Karpas-422 (cell line): ENCODE results near the gene SLC6A1. TPM values are rescaled to one million over a fixed set of nuclear protein-coding genes. Genes with fewer than 3 reads are reported as not detected.

ENCODE experiments used
- DNase-seq: peaks from one replicate; pipeline ENCODE4 v3.0.0-alpha.2; 2015
- H2AFZ ChIP-seq: fragments of 200-600 bp; sonication (generic); 2 replicates; pipeline ENCODE4 v1.6.1; 2014; ENCODE audit warnings: antibody characterized with exemption, low read length, mixed read lengths
- H3K27ac ChIP-seq: fragments of 200-600 bp; sonication (generic); 2 replicates; pipeline ENCODE4 v1.5.1; 2014; ENCODE audit warnings: mild to moderate bottlenecking, low read length, moderate library complexity
- H3K27me3 ChIP-seq: fragments of 200-600 bp; sonication (generic); 2 replicates; pipeline ENCODE4 v1.6.1; 2014; ENCODE audit warnings: low read length, mixed read lengths
- H3K36me3 ChIP-seq: fragments of 200-600 bp; sonication (generic); 2 replicates; pipeline ENCODE4 v1.6.1; 2014; ENCODE audit warnings: low read length, mixed read lengths; ENCODE audit not compliant: insufficient read depth
- H3K4me1 ChIP-seq: fragments of 200-600 bp; sonication (generic); 2 replicates; pipeline ENCODE4 v1.6.1; 2014; ENCODE audit warnings: mild to moderate bottlenecking, low read length, mixed read lengths
- H3K4me2 ChIP-seq: fragments of 200-600 bp; sonication (generic); 2 replicates; pipeline ENCODE4 v1.6.1; 2014; ENCODE audit warnings: low read length, low read depth, mild to moderate bottlenecking; ENCODE audit not compliant: poor library complexity, severe bottlenecking
- H3K4me3 ChIP-seq: fragments of 200-600 bp; sonication (generic); 2 replicates; pipeline ENCODE4 v1.5.1; 2014; ENCODE audit warnings: mild to moderate bottlenecking, antibody characterized with exemption, low read length, mixed read lengths
- H3K79me2 ChIP-seq: fragments of 200-600 bp; sonication (generic); 2 replicates; pipeline ENCODE4 v1.6.1; 2014; ENCODE audit warnings: mild to moderate bottlenecking, low read length, mixed read lengths
- H3K9ac ChIP-seq: fragments of 200-600 bp; sonication (generic); 2 replicates; pipeline ENCODE4 v1.6.0; 2014; ENCODE audit warnings: low read length
- H3K9me2 ChIP-seq: fragments of 200-600 bp; sonication (generic), shearing (Covaris generic); replicated peaks from 2 replicates; pipeline ENCODE4 v1.6.0; 2014; ENCODE audit warnings: mild to moderate bottlenecking, low read length, moderate library complexity; ENCODE audit not compliant: insufficient read depth
- H3K9me3 ChIP-seq: fragments of 300-700, 200-600 bp; sonication (generic); 2 replicates; pipeline ENCODE4 v1.6.1; 2014; ENCODE audit warnings: low read length, mixed read lengths
- H4K20me1 ChIP-seq: fragments of 200-600 bp; sonication (generic); 2 replicates; pipeline ENCODE4 v1.6.1; 2014; ENCODE audit warnings: mild to moderate bottlenecking, antibody characterized with exemption, low read length, low read depth; ENCODE audit not compliant: insufficient read depth
- total RNA-seq: library from RNA; depleted of rRNA; stranded (reverse); fragments of >200 nt; shearing (Covaris generic); gene quantifications from 2 replicates; pipeline ENCODE4 v1.2.3, GENCODE V29; 2014; ENCODE audit warnings: low replicate concordance; rRNA removed

SLC6A1 gene
- not detected in 2 replicates for total RNA-seq

DNA sequence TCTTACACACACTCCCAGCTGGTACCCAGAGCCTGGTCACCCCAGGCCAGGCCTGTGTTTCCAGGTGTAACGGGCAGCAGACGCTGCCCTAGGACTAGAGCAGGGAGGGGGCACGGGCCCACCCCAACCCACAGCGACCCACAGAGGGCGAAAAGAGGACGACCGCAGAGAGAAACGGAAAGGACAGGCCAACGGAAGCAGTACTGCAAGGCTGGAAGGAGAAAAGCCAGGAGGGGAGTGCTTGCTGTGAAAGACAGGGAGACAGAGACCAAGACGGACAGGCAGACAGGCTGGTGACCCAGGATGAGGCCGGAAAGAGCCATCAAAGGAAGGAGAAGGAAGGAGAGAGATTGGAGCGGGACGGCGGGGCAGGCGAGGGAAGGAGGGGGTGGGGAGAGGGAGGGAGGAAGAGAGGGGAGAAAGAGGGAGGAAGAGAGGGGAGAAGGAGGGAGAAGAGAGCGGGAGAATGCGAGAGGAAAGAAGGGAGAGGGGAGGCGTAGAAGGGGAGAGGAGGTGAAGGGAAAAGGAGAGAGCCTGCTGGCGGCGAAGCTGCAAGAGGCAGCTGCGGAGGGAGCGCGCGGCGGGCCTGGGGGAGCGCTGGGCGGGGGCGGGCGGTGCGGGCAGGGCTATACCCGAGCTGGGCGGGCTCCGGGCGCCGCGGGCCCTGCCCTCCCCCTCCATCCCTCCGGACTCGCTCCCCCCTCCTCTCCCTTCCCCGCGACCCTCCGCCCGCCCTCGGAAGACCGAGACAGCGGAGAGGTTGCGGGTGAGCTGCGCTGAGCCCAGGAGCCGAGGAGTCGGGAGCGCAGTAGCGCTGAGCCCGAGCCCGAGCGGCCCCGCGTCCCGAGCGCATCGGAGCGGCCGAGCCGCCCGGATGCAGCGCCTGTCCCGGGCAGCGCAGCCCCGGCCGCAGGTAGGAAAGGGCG lies at the start of gene SLC6A1:
SLC6A1 (plus strand) TSS at position 732 of the 926 bp plus-strand sequence. CDS start 24,464 bp downstream, outside the sequence.
- Histone ChIP-seq H3K27me3 (no peaks in the 10 kb centered on the region), H3K4me1 (no peaks in the 10 kb centered on the region), H3K36me3 (no peaks in the 10 kb centered on the region), H3K79me2 (no peaks in the 10 kb centered on the region), H3K27ac (no peak within 1 kb of the TSS), H3K4me2 (no peak within 1 kb of the TSS), H4K20me1 (no peaks in the 10 kb centered on the region), H3K9me2 (no peaks in the 10 kb centered on the region), H3K9ac (no peak within 1 kb of the TSS), H3K9me3 (no peaks in the 10 kb centered on the region), H2AFZ (no peak within 1 kb of the TSS), H3K4me3 (no peak within 1 kb of the TSS)
- no peak for DNase-seq

- Histone ChIP-seq H3K27ac (no peak overlapping the region), H3K4me3 (no peak overlapping the region), H3K27me3 (no peaks in the 10 kb centered on the region), H3K36me3 (no peaks in the 10 kb centered on the region), H3K4me2 (no peak overlapping the region), H2AFZ (no peak overlapping the region), H3K79me2 (no peaks in the 10 kb centered on the region), H3K9me2 (no peaks in the 10 kb centered on the region), H3K9me3 (no peaks in the 10 kb centered on the region), H4K20me1 (no peaks in the 10 kb centered on the region), H3K4me1 (no peaks in the 10 kb centered on the region), H3K9ac (no peak overlapping the region)
- no peak for DNase-seq
These were observed 47.7 kb upstream of the SLC6A1 start for GRCh38 chr3:10944866-10945265.

DNA sequence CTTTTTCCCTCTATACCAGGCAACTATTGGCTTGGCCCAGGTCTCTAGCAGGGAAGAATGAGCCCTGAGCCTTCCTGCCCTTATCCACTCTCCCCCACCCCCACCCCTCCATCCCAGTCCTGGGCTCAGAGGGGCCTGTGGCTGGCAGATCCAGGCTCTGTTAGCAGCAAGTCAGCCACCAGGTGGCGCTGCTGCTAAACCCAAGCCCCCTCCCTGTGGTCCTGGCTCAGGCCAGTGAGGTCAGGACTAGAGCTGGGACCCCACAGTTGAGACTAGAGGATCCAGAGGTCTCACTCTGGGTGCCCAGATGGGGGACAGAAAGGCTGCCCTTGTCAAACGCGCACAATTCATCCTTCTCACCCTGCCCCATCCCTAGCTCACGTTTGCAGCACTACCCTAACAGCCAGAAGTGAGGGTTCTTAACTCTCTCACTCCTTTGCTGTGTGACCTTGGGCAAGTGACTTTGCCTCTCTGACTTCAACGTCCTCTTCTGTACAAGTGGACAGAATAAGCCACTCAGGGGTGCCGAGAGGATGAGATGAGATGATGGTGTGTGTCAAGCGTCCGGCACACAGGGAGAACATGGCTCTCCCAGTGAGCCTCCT lies 46.8 kb upstream of the SLC6A1 start:
- H3K4me1 ChIP-seq = no peaks in the 10 kb centered on the region
- H3K4me2 ChIP-seq = no peak overlapping the region
- no peaks in the 10 kb centered on the region for H3K9me3 ChIP-seq
- H4K20me1 ChIP-seq = no peaks in the 10 kb centered on the region
- peak; percentile 85 for DNase-seq
- no peaks in the 10 kb centered on the region for H3K27me3 ChIP-seq
- H3K4me3 ChIP-seq = no peak overlapping the region
- H3K9ac ChIP-seq = no peak overlapping the region
- no peaks in the 10 kb centered on the region for H3K79me2 ChIP-seq
- H2AFZ ChIP-seq = no peak overlapping the region
- H3K27ac ChIP-seq = no peak overlapping the region
- no peaks in the 10 kb centered on the region for H3K9me2 ChIP-seq
- no peaks in the 10 kb centered on the region for H3K36me3 ChIP-seq

GRCh38 chr3:10946526-10946925 lies 46.0 kb upstream of the SLC6A1 start:
- Histone ChIP-seq H3K27ac (no peak overlapping the region), H3K79me2 (no peaks in the 10 kb centered on the region), H3K9me3 (no peaks in the 10 kb centered on the region), H3K4me1 (no peaks in the 10 kb centered on the region), H3K9ac (no peak overlapping the region), H3K9me2 (no peaks in the 10 kb centered on the region), H4K20me1 (no peaks in the 10 kb centered on the region), H3K4me3 (no peak overlapping the region), H3K27me3 (no peaks in the 10 kb centered on the region), H3K4me2 (no peak overlapping the region), H2AFZ (no peak overlapping the region), H3K36me3 (no peaks in the 10 kb centered on the region)
- no peak for DNase-seq

DNA sequence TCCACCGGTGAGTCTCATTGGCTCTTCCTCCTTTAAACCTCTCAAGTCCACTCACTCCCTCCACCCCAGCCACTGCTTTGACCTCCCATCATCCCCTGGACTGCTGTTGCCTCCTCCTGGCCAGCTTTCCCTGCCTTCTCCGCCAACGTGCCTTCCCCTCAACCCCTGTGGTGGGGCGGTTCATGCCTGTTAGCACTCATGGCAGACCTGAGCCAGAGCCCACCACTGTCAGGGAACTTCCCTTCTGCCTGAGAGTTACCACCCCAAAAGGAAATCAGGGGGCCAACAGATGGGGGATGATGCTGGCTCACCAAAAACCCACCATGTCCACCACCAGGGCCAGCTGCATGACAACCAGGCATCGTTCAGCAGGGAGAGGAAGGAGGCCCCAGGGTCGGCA lies 44.2 kb upstream of the SLC6A1 start:
- H3K4me1 ChIP-seq = no peaks in the 10 kb centered on the region
- no peaks in the 10 kb centered on the region for H3K27me3 ChIP-seq
- no peaks in the 10 kb centered on the region for H3K36me3 ChIP-seq
- no peak overlapping the region for H3K4me2 ChIP-seq
- H3K27ac ChIP-seq = no peak overlapping the region
- H3K9me3 ChIP-seq = no peaks in the 10 kb centered on the region
- H3K9ac ChIP-seq = no peak overlapping the region
- H3K9me2 ChIP-seq = no peaks in the 10 kb centered on the region
- no peak overlapping the region for H3K4me3 ChIP-seq
- no peak overlapping the region for H2AFZ ChIP-seq
- no peak for DNase-seq
- H3K79me2 ChIP-seq = no peaks in the 10 kb centered on the region
- no peaks in the 10 kb centered on the region for H4K20me1 ChIP-seq

- Histone ChIP-seq H3K27ac (no peak overlapping the region), H3K27me3 (no peaks in the 10 kb centered on the region), H3K4me1 (no peaks in the 10 kb centered on the region), H3K9ac (no peak overlapping the region), H3K36me3 (no peaks in the 10 kb centered on the region), H4K20me1 (no peaks in the 10 kb centered on the region), H3K4me3 (no peak overlapping the region), H3K4me2 (no peak overlapping the region), H3K9me2 (no peaks in the 10 kb centered on the region), H3K79me2 (no peaks in the 10 kb centered on the region), H2AFZ (no peak overlapping the region), H3K9me3 (no peaks in the 10 kb centered on the region)
- no peak for DNase-seq
These were observed 43.4 kb upstream of the SLC6A1 start for GRCh38 chr3:10949197-10949596.

- no peak overlapping the region for H3K4me3 ChIP-seq
- H3K79me2 ChIP-seq = no peaks in the 10 kb centered on the region
- H3K9ac ChIP-seq = no peak overlapping the region
- no peaks in the 10 kb centered on the region for H3K9me2 ChIP-seq
- no peak overlapping the region for H3K4me2 ChIP-seq
- no peak overlapping the region; the same call in 1 of the 2 replicates for H2AFZ ChIP-seq
- H4K20me1 ChIP-seq = no peaks in the 10 kb centered on the region
- DNase-seq = peak; percentile 67
- H3K9me3 ChIP-seq = no peaks in the 10 kb centered on the region
- no peaks in the 10 kb centered on the region for H3K27me3 ChIP-seq
- H3K4me1 ChIP-seq = no peaks in the 10 kb centered on the region
- H3K27ac ChIP-seq = no peak overlapping the region
- no peaks in the 10 kb centered on the region for H3K36me3 ChIP-seq
These were observed 41.9 kb upstream of the SLC6A1 start for GRCh38 chr3:10950476-10951294.
